ENCODE measurements around the gene MYO3A.

GRCh38 chr10:25896421-25896820 lies 37.6 kb upstream of the MYO3A start:
- TF ChIP-seq, protein P1, sequence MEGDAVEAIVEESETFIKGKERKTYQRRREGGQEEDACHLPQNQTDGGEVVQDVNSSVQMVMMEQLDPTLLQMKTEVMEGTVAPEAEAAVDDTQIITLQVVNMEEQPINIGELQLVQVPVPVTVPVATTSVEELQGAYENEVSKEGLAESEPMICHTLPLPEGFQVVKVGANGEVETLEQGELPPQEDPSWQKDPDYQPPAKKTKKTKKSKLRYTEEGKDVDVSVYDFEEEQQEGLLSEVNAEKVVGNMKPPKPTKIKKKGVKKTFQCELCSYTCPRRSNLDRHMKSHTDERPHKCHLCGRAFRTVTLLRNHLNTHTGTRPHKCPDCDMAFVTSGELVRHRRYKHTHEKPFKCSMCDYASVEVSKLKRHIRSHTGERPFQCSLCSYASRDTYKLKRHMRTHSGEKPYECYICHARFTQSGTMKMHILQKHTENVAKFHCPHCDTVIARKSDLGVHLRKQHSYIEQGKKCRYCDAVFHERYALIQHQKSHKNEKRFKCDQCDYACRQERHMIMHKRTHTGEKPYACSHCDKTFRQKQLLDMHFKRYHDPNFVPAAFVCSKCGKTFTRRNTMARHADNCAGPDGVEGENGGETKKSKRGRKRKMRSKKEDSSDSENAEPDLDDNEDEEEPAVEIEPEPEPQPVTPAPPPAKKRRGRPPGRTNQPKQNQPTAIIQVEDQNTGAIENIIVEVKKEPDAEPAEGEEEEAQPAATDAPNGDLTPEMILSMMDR (IDR thresholded peaks at IDR 0.05; ENCODE audit: insufficient read depth, low read length, poor library complexity, severe bottlenecking), result no peak
- TF ChIP-seq EZH2phosphoT487 (conservative IDR thresholded peaks at IDR 0.05; ENCODE audit: low read length), result no peak

Measured in SU-DHL-6 (cell line).